ENCODE data around the gene WNT7B.
A peak's percentile ranks its signal among the peaks of the same experiment; 100 is the strongest.

WNT7B gene

GRCh38 chr22:45995405-45996101 lies 18.6 kb upstream of the WNT7B start:
- DNase-seq (ENCODE audit: low spot score): no peak

- DNase-seq (ENCODE audit: low spot score): peak; percentile 69
These were observed 17.8 kb upstream of the WNT7B start for GRCh38 chr22:45994491-45995404.

GRCh38 chr22:45993841-45994240 lies 16.9 kb upstream of the WNT7B start:
- no peak for DNase-seq (ENCODE audit: low spot score)

- DNase-seq (ENCODE audit: low spot score): no peak
These were observed 16.3 kb upstream of the WNT7B start for GRCh38 chr22:45993143-45993692.

- no peak for DNase-seq (ENCODE audit: low spot score)
These were observed 15.8 kb upstream of the WNT7B start for GRCh38 chr22:45992737-45993136.

- DNase-seq (ENCODE audit: low spot score): no peak
These were observed 14.1 kb upstream of the WNT7B start for GRCh38 chr22:45991098-45991497.

- DNase-seq (ENCODE audit: low spot score): no peak
These were observed 10.3 kb upstream of the WNT7B start for GRCh38 chr22:45987136-45987861.

- DNase-seq (ENCODE audit: low spot score): no peak
These were observed 7.5 kb upstream of the WNT7B start for GRCh38 chr22:45984316-45984916.

GRCh38 chr22:45983797-45984196 lies 6.8 kb upstream of the WNT7B start:
- no peak for DNase-seq (ENCODE audit: low spot score)

- DNase-seq (ENCODE audit: low spot score): no peak
These were observed 3.8 kb upstream of the WNT7B start for GRCh38 chr22:45980761-45981160.

- no peak for DNase-seq (ENCODE audit: low spot score)
These were observed 3.3 kb upstream of the WNT7B start for GRCh38 chr22:45980268-45980570.

GRCh38 chr22:45978275-45978713 lies 1.3 kb upstream of the WNT7B start:
- DNase-seq (ENCODE audit: low spot score): no peak

- DNase-seq (ENCODE audit: low spot score): no peak
These were observed 751 bp upstream of the WNT7B start for GRCh38 chr22:45977551-45978274.

GRCh38 chr22:45976254-45977002 lies 534 bp downstream of the WNT7B start:
- no peak for DNase-seq (ENCODE audit: low spot score)

GRCh38 chr22:45975164-45976161 lies 1.5 kb downstream of the WNT7B start:
- DNase-seq (ENCODE audit: low spot score): no peak

GRCh38 chr22:45974498-45974897 lies 2.5 kb downstream of the WNT7B start:
- no peak for DNase-seq (ENCODE audit: low spot score)

GRCh38 chr22:45972889-45973253 lies 4.1 kb downstream of the WNT7B start:
- no peak for DNase-seq (ENCODE audit: low spot score)

- no peak for DNase-seq (ENCODE audit: low spot score)
These were observed 4.7 kb downstream of the WNT7B start for GRCh38 chr22:45972091-45972888.
